NCI-H82 (cell line): ENCODE measurements around the gene SNRPD2.
A peak's percentile ranks its signal among the peaks of the same experiment; 100 is the strongest.

Source experiments
- DNase-seq: peaks from one replicate; lab custom pipeline; 2025; lab: John Stamatoyannopoulos, UW

The SNRPD2 gene

DNA sequence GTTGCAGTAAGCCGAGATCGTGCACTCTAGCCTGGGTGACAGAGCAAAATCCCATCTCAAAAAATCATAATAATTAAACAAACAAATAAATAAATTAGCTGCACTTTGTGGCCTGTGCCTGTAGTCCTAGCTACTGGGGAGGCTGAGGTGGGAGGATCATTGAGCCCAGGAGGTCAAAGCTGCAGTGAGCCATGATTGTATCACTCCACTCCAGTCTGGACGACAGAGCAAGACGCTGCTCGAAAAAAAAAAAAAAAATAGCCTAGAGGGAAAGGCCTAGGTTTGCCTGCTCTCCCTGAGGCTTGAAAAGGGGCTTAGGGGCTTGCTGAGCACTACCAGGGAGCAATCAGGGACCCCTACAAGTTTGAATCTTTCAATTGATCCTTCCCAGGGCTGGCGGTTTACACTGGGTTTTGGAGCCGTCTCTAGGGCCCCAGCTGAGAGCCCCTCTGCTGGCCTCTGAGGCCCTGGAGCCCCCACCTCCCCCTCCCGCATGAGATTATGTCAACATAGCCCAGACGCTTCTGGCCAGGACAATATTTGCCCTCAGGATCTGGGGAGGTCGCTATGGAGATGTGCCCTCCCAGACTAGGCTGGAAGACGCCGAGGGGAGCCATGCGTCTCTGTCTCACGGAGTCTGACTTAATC, 34.1 kb downstream of the SNRPD2 start:
- peak; percentile 98 for DNase-seq

DNA sequence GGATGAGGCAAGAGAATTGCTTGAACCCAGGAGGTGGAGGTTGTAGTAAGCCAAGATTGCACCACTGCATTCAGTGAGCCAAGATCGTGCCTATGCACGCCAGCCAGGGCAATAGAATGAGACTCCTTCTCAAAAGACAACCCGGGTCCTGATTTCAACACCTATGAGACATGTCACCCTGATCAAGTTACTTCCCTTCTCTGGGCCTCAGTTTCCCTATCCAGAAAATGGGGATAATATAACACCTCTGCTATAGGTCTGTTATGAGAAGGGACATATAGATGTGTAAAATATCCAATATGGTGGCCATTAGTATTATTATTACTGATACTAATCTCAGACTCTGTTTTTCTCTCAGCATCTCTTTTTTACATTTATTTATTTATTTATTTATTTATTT, 36.7 kb downstream of the SNRPD2 start:
- DNase-seq: no peak

DNA sequence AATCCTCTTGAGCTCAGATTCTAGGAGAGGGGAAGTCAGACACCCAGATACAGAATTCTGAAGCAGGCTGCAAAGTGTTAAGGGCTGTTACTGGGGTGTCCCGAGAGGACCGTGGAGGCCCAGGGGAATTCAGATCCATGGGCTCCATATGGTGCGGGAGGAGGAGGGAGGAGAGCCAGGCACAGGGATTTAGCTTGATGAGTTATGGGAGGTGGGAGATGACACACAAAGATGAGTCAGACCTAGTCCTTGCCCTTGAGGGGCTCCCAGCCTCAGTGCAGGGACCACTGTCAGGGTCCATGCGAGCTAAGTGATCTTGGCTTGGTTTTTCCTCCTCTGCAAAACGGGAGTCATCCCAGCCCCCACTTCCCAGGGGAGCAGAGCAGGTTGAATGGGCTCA, 38.1 kb downstream of the SNRPD2 start:
- peak; percentile 99 for DNase-seq

DNA sequence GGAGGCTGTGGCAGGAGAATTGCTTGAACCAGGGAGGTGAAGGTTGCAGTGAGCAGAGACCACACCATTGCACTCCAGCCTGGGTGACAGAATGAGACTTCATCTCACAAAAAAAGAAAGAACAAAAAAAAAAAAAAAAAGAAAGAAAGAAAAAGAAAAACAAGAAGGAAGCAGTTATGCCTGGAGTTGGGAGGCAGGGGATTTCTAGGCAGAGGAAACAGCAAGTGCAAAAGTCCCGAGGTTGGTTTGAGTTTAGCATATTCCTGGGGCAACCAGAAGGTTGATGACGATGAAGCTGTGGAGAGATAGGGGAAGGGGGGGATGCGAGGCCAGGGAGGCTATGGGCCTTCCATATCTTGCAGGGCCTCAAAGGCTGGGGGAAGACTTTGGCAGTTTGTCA, 41.0 kb downstream of the SNRPD2 start:
- DNase-seq: no peak

DNA sequence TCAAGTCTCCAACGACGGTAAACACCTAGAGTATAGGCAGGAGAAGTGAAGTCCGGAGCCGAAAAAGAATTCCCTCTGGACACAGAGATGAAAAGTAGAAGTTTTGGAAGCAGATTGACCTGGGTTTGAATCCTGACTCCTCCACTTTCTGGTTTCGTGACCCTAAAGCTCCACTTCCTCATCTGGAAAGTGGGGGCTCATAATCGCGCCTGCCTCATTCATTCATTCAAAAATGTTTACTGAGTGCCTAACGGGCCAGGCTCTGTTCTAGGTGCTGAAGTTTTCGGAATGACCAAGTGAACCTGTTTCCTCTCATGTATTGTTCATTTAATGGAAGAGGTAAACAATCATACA, 45.4 kb downstream of the SNRPD2 start:
- DNase-seq: no peak

DNA sequence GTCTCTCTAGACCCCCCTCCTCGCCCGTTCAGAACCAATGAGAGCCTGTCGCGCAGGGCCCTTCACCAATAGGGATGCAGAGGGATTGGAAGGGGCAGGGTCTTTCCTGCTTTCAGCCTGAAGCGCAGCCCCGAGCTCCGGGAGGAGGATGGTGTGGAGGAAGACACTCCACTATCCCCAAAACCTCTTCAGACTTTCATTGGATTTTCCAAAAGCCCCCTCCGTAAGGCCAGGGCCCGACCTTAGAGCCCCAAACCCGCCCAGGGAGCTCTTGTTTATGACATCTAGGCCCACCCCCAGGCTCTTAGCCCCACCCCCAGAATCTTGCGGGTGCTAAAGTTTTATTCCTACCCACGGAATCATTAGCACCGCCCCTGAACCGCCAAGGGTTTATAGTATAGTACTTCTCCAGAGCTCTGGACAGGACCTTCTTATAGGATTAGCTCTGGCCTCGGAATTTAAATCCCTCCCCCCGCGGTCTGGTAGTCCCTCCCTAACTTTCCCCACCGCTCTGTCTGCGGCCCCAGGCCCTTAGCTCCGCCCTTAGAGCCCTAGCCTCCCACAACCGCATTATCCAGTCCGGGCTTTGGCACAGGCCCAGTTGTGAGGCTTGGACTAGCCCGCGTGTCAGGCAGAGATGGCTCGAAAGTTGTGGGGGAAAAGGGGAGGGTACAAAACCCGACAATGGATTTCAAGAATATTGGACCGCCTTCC, 46.0 kb downstream of the SNRPD2 start:
- DNase-seq: peak; percentile 100

DNA sequence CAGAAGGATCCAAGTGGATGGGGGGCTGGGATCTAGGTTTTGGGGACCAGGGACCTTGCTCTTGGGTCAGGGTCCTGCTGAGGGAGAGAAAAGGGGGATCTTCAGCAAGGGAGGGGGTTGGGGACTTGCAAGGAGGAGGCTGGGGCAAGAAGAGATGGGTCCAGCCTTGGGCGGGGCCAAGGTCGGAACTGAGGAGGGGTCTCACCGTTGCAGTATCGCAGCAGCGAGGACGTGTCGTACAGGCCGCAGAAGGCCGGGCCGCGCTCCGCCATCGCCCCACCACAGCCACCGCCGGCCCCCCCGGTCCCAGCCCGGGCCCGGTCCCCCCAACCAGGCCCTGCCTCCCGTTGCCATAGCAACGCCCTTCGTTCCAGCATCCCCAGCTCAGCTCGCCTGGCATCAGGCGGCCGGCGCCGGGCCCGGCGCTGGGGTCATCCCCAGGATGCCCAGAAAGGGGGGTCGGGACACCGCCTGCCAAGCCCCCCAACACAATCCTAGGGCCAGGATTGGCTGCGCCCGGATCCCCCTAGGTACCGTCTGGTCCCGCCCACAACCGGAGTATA, 46.6 kb downstream of the SNRPD2 start:
- DNase-seq: no peak

DNA sequence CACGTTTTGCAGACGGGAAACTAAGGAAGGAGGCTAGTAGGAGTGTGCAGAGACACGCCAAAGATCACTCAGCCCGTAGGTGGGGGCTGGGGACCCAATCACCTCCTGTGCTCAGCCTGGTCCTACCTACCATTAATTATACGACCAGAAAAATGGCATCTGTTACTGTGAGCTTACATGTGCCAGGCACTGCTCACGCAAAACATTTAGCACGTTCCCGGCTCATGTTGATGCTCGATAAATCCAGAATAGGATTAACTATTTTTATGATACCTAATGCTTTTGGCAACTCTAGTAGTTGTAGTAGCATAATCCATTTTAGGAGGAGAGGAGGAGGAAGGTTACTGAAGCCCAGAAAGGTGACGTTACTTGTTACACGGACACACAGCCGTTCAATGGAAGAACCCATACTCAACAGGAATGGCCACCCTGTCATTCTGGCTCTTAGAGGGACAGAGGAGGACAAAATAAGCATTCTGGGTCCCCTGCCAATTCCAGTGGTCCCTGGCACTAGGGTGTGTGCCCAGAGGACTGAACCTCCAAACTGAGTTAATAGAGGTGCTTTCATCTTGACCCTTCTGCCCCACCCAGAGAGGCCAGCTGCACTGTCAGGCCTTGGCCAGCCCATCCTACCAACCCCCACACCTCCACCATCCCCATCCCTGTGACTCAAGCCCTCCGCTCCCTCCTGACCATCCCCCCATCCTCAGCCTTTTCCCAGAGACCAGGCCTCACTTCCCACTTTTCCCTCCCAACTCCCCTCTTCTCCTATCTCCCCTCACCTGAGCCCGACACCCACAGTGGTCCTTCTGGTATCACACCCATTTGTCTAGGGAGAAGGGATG, 47.6 kb downstream of the SNRPD2 start:
- DNase-seq: peak; percentile 96

DNA sequence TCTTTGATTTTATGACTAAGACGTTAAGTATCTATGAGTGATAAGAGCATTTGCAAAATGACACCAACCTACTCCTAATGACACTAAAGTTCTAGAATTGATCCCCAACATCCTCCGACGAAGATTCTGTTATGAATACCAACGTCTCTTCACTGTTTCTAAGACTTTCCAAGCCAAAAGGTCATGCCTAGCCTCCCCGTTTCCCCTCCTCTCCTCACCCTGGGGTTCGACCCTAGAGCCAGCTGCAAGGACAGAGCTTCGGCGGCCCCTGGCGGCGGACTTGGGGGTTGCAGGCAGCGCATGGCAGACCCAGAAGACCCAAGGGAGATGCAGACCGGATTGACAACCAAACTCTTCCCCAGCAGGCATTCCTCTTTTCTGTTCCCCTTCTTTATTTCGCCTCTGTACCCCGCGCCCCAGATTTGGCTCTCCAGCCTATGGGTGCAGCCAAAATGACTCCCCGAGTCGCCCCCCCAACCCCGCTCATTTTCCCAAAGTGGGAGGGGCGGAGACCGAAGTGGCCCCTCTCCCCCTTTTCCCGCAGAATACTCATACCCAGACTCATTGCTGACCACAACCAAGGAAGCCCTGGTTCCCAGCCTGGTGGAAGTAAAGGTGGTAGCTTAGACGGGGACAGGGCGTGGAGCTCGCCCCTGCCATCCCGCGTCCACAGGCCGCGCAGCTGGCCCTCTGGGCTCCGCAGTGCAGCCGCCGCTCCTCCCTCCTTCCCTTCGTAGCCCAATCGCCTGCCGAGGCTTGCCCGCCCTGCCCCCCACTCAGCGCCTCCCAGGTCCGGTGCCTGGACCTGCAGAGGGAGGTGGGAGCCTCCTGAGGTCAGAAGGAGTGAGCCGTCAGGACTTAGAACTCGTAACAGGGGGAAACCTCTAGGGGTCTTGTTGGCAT, 48.5 kb downstream of the SNRPD2 start:
- DNase-seq: peak; percentile 96

DNA sequence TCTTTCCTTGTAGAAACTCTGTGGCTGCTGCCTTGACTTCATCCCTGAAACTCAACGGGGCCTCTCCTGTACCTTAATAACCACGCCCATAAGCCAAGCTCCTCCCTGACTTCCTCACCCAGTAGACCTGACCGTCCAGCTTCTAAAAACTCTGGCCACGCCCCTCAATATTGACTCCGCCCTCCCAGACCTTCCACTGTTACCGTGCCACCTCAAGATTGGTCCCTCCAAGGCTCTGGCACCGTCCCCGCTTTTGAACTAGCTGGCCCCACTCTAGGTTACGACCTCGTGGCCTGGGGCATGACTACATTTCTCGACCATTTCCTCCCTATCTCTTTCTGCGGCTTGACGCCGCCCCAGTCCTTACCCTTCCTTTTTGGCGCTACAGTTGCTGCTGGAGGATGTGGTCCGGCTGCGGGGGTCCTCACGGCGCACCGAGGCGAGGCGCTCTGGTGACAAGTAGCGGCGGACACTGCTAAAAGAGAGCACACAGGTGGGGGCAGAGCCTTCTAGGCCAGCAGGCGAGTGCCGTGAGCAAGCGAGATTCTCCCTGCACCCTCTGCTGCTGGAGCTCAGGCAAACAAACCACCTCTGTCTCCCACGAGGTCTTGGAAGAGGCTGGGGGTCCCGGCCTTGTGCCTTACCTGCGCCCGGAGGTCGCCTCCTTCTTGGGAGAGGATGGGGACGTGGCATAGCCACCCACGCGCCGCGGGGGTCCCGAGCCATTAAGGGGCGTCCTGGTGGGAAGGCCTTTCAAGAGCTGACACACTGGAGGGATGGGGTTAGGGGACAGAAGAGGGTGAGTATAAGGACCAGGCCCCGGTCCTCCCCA, 50.3 kb downstream of the SNRPD2 start:
- DNase-seq: peak; percentile 70

DNA sequence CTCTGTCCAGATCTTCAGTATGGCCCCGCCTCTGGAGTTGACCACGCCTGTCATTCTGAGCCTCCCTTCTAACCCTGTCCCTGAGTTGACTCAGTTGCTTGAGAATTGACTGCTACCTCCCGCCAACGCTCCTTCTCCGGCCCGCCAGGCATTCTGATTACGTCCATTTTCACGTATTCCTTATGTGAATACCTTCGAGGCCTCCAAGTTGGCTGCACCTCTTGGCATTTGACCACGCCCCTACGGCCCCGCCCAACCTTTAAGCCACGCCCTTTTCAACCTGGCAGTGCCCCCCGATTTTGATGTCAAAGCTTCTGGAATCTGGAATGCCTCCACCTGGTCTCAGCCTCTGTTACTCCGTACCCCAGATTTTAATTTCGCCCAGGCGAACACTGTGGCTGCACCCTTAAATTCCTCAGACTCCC, 50.9 kb downstream of the SNRPD2 start:
- DNase-seq: no peak

DNA sequence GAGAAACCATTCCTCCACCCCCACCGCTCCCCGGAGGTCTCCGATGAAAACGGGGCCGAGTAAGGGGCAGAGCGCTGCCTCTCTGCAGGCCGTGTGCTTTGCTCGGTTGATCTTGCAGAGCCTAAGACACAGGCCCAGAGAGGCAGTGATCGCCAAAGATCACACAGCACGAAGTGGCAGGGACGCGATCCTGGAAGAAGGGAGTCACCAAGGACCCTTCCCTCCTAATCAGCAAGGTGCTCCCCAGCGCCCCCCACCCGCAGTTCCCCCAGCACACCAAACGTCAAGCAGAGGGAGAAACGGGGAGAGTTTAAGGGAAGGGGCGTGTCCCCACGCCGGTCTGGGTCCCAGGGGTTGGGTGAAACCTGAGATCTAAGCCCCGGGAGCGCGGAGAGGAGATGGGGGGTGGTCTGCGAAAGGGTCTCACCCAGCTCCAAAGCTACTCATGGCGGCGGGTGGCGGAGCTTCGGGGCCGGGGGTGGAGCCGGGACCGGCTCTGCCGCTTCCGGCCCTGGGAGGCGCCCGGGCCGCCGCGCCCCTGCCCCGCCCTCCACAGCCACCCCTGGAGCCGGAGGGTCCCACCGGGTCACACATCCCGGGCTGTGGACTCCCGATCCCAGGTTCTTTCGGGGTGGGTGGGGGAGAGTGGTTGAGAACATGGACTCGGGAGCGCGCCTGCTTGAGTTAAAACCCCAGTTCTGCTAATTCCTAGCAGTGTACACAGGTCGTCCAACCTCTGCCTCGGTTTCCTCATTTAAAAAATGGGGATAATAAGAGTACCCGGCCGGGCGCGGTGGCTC, 52.6 kb downstream of the SNRPD2 start, which contains the start of gene EML2:
Gene EML2 (minus strand): TSS at position 468 of the 800 bp plus-strand sequence. CDS start 21 bp downstream, at position 447.
- DNase-seq: peak; percentile 80

DNA sequence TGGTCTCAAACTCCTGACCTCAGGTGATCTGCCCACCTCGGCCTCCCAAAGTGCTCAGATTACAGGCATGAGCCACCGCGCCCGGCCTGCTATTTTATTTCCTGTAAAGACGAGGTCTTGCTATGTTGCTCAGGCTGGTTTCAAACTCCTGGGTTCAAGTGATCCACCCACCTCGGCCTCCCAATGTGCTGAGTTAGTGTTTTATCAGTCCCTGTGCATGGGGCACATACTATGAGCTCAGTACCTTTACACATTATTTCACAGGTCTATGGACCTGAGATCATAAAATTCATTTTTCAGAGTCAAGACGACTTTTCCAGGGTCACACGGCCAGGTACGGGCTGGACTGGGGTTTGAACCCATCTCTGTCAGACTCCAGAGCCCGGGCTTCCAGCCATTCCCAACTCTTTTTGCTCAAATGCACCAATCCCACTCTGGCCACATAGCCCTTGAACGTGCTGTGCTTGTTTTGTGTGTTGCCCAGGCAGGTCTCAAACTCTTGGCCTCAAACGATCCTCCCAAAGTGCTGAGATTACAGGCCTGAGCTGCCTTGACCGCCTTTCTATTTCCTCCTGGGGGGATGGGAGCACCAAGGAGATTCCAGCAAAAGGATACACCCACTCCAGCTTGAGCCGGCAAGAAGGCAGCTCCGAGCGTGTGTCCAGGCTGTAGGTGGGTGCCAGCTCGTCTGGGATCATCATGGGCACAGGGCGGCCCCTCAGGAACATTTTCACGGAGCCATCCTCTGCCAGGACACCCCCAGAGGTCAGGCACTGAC, 53.7 kb downstream of the SNRPD2 start:
- DNase-seq: peak; percentile 72
